ENCODE data around the gene TGIF2.

DNA sequence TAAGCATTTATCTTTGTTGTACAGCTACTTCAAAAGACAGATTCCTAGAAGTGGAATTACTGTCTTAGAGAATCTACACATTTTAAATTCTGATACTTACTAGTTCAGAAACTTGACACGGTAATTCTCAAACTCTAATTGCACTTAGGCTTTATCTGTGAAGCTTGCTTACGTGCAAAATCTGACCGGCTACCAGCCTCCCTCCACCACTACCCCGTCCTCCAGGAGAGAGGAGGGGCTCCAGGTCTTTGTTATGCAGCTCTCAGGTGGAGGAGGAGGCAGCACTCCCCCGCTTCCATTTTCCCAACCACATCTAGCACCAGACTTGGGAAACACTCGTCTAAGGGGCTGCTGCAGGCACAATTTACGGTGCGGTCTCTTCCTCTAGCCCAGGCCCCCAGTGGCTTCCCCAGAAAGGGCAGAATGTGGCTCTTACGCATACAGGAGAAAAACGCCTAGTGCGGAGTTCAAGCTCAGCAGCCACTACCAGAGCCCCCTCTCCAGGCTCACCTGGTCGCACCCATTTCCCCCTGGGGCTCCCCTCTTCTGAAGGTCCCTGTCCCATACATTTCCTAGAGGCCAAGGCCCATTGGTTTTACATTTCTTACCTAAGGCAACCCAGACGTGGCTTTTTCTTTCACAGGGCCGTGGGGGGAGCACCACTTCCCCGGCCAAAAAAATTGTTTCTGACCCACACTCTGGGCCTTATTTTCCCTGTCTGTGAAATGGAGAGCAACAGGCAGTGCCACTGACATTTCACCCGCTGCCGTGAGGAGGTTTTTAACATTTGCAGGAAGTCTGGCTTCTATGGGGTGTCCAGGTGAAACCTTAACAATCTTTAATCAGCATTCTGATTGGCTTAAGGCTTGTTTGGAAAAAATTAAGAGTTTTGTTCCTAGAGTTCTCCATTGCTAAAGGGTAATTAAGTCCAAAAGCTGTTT, 1.6 kb upstream of the TGIF2 start:
- TF ChIP-seq, protein P1, sequence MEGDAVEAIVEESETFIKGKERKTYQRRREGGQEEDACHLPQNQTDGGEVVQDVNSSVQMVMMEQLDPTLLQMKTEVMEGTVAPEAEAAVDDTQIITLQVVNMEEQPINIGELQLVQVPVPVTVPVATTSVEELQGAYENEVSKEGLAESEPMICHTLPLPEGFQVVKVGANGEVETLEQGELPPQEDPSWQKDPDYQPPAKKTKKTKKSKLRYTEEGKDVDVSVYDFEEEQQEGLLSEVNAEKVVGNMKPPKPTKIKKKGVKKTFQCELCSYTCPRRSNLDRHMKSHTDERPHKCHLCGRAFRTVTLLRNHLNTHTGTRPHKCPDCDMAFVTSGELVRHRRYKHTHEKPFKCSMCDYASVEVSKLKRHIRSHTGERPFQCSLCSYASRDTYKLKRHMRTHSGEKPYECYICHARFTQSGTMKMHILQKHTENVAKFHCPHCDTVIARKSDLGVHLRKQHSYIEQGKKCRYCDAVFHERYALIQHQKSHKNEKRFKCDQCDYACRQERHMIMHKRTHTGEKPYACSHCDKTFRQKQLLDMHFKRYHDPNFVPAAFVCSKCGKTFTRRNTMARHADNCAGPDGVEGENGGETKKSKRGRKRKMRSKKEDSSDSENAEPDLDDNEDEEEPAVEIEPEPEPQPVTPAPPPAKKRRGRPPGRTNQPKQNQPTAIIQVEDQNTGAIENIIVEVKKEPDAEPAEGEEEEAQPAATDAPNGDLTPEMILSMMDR (IDR thresholded peaks at IDR 0.05; ENCODE audit: low read depth, low read length, poor library complexity, severe bottlenecking), result no peak
- no peak for TF ChIP-seq EZH2phosphoT487 (IDR thresholded peaks at IDR 0.05; ENCODE audit: borderline replicate concordance, low read length)
